Muscle of leg (tissue), 11 donors: Measurements from ENCODE around the gene DOCK1. TPM values are rescaled to one million over a fixed set of nuclear protein-coding genes. Genes with fewer than 3 reads are reported as not detected.
A peak's percentile ranks its signal among the peaks of the same experiment; 100 is the strongest.
"Not testable (repeated sequence)": the region's sequence is repeated elsewhere in the genome, so short reads cannot be mapped to it uniquely, and the experiment has no call there.

Source experiments
- DNase-seq: peaks from one replicate; pipeline ENCODE4 v3.0.0; 2013
- H3K27ac ChIP-seq: one replicate; pipeline ENCODE4 v1.5.1; 2013; ENCODE audit warnings: mild to moderate bottlenecking, low read length, control low read depth
- H3K27me3 ChIP-seq: one replicate; pipeline ENCODE4 v1.6.1; 2013; ENCODE audit warnings: low read length; ENCODE audit not compliant: control insufficient read depth, insufficient read depth
- H3K36me3 ChIP-seq: one replicate; pipeline ENCODE4 v1.6.1; 2013; ENCODE audit warnings: low read length; ENCODE audit not compliant: control insufficient read depth, insufficient read depth
- H3K4me1 ChIP-seq: one replicate; pipeline ENCODE4 v1.6.1; 2013; ENCODE audit warnings: low read length; ENCODE audit not compliant: control insufficient read depth, insufficient read depth
- H3K4me3 ChIP-seq: one replicate; pipeline ENCODE4 v1.5.1; 2013; ENCODE audit warnings: low read length, control low read depth
- H3K9me3 ChIP-seq: replicated peaks from 2 replicates; pipeline ENCODE4 v1.6.1; 2013; ENCODE audit warnings: low read depth, low read length; ENCODE audit not compliant: control insufficient read depth
- WGBS: methylation state at CpG from one replicate; pipeline ENCODE4 v1.1.5; 2013; ENCODE audit warnings: missing lambda C conversion rate; ENCODE audit not compliant: insufficient coverage; 5-methylcytosine and 5-hydroxymethylcytosine counted together
- polyA plus RNA-seq, 8 donors: library from polyadenylated mRNA; unstranded; fragments of 120-200 nt; gene quantifications; one replicate each; pipeline versions ENCODE4 v1.2.1 to v1.2.3, GENCODE V29; 2013; ENCODE audit warnings: inconsistent platforms in 1 of 8, low replicate concordance in 1 of 8; ENCODE audit not compliant: insufficient read length in 8 of 8, insufficient read depth in 1 of 8
- total RNA-seq: library from RNA; stranded (reverse); fragments of 120-200 nt; gene quantifications from one replicate; pipeline ENCODE4 v1.2.4, GENCODE V29; 2013

DOCK1 gene
- total and polyA plus RNA-seq, 9 donors: 27.3 to 52.9 (median 37.1) TPM

- H3K27me3 ChIP-seq: no peaks in the 10 kb centered on the region
- no peaks in the 10 kb centered on the region for H3K4me1 ChIP-seq
- no peaks in the 10 kb centered on the region for H3K9me3 ChIP-seq
- no peak for DNase-seq
- peaks cover 6% of the 10 kb centered on the region for H3K36me3 ChIP-seq
- 83% methylated on average over 2 of the region's 2 CpGs for WGBS
- no peak overlapping the region for H3K27ac ChIP-seq
- no peak overlapping the region for H3K4me3 ChIP-seq
Measured at GRCh38 chr10:127303105-127303504, 397.9 kb downstream of the DOCK1 start.

GRCh38 chr10:127303746-127304145, 398.5 kb downstream of the DOCK1 start:
- Histone ChIP-seq H3K4me3 (no peak overlapping the region), H3K9me3 (no peaks in the 10 kb centered on the region), H3K27me3 (no peaks in the 10 kb centered on the region), H3K27ac (no peak overlapping the region), H3K36me3 (peaks cover 6% of the 10 kb centered on the region), H3K4me1 (no peaks in the 10 kb centered on the region)
- no peak for DNase-seq
- 90% methylated on average over 8 of the region's 8 CpGs for WGBS

GRCh38 chr10:127306479-127306878, 401.3 kb downstream of the DOCK1 start:
- H3K9me3 ChIP-seq: no peaks in the 10 kb centered on the region
- H3K27ac ChIP-seq: no peak overlapping the region
- WGBS: no CpG with 5 or more reads among the region's 8 CpGs
- no peaks in the 10 kb centered on the region for H3K4me1 ChIP-seq
- H3K27me3 ChIP-seq: no peaks in the 10 kb centered on the region
- peak; percentile 31 for DNase-seq
- no peaks in the 10 kb centered on the region for H3K36me3 ChIP-seq
- H3K4me3 ChIP-seq: no peak overlapping the region

- Histone ChIP-seq H3K27me3 (no peaks in the 10 kb centered on the region), H3K9me3 (no peaks in the 10 kb centered on the region), H3K4me3 (no peak overlapping the region), H3K36me3 (no peaks in the 10 kb centered on the region), H3K4me1 (no peaks in the 10 kb centered on the region), H3K27ac (no peak overlapping the region)
- DNase-seq: no peak
- WGBS: 83% methylated on average over 10 of the region's 10 CpGs
Measured at GRCh38 chr10:127307338-127307737, 402.1 kb downstream of the DOCK1 start.

- DNase-seq: no peak
- WGBS: 90% methylated on average over 4 of the region's 5 CpGs
- H3K36me3 ChIP-seq: no peaks in the 10 kb centered on the region
- H3K4me3 ChIP-seq: no peak overlapping the region
- H3K27me3 ChIP-seq: no peaks in the 10 kb centered on the region
- H3K4me1 ChIP-seq: no peaks in the 10 kb centered on the region
- no peaks in the 10 kb centered on the region for H3K9me3 ChIP-seq
- no peak overlapping the region for H3K27ac ChIP-seq
Measured at GRCh38 chr10:127308031-127308430, 402.8 kb downstream of the DOCK1 start.

GRCh38 chr10:127309619-127310018, 404.4 kb downstream of the DOCK1 start:
- H3K27ac ChIP-seq, H3K27me3 ChIP-seq, H3K4me1 ChIP-seq, H3K9me3 ChIP-seq, DNase-seq, H3K36me3 ChIP-seq, H3K4me3 ChIP-seq: not testable (repeated sequence)
- WGBS: no CpG with 5 or more reads among the region's 2 CpGs

GRCh38 chr10:127310430-127310829, 405.2 kb downstream of the DOCK1 start:
- Histone ChIP-seq H3K9me3 (no peaks in the 10 kb centered on the region), H3K27ac (no peak overlapping the region), H3K4me3 (no peak overlapping the region), H3K36me3 (no peaks in the 10 kb centered on the region), H3K4me1 (peaks cover 11% of the 10 kb centered on the region), H3K27me3 (no peaks in the 10 kb centered on the region)
- DNase-seq: no peak
- WGBS: 65% methylated on average over 6 of the region's 8 CpGs

GRCh38 chr10:127310923-127311322, 405.7 kb downstream of the DOCK1 start:
- no peak overlapping the region for H3K4me3 ChIP-seq
- H3K9me3 ChIP-seq: no peaks in the 10 kb centered on the region
- H3K4me1 ChIP-seq: peaks cover 11% of the 10 kb centered on the region
- 77% methylated on average over 2 of the region's 3 CpGs for WGBS
- H3K36me3 ChIP-seq: no peaks in the 10 kb centered on the region
- no peaks in the 10 kb centered on the region for H3K27me3 ChIP-seq
- no peak overlapping the region for H3K27ac ChIP-seq
- DNase-seq: no peak

- Histone ChIP-seq H3K4me3 (no peak overlapping the region), H3K9me3 (no peaks in the 10 kb centered on the region), H3K4me1 (peaks cover 11% of the 10 kb centered on the region), H3K27me3 (no peaks in the 10 kb centered on the region), H3K27ac (no peak overlapping the region), H3K36me3 (no peaks in the 10 kb centered on the region)
- no peak for DNase-seq
- WGBS: 80% methylated on average over 6 of the region's 7 CpGs
Measured at GRCh38 chr10:127313996-127314700, 408.9 kb downstream of the DOCK1 start.

GRCh38 chr10:127314797-127315196, 409.6 kb downstream of the DOCK1 start:
- H3K36me3 ChIP-seq: no peaks in the 10 kb centered on the region
- H3K27me3 ChIP-seq: no peaks in the 10 kb centered on the region
- H3K9me3 ChIP-seq: no peaks in the 10 kb centered on the region
- H3K4me3 ChIP-seq: no peak overlapping the region
- 0% methylated on average over 1 of the region's 6 CpGs for WGBS
- no peak overlapping the region for H3K27ac ChIP-seq
- DNase-seq: no peak
- H3K4me1 ChIP-seq: peaks cover 11% of the 10 kb centered on the region

GRCh38 chr10:127315888-127316287, 410.7 kb downstream of the DOCK1 start:
- Histone ChIP-seq H3K27ac (no peak overlapping the region), H3K36me3 (no peaks in the 10 kb centered on the region), H3K4me3 (no peak overlapping the region), H3K4me1 (peaks cover 11% of the 10 kb centered on the region), H3K9me3 (no peaks in the 10 kb centered on the region), H3K27me3 (no peaks in the 10 kb centered on the region)
- DNase-seq: no peak
- WGBS: no CpG with 5 or more reads among the region's 5 CpGs
